ENCODE data around the gene EPB41L4B. TPM values are rescaled to one million over a fixed set of nuclear protein-coding genes. Genes with fewer than 3 reads are reported as not detected.

Gene EPB41L4B
- total RNA-seq, 1 donor from 2014 or later, result 0.88 TPM

- no peak for DNase-seq (ENCODE audit: extremely low read depth, low read depth, low spot score)
These were observed 148.9 kb downstream of the EPB41L4B start for GRCh38 chr9:109171926-109172325.

DNA sequence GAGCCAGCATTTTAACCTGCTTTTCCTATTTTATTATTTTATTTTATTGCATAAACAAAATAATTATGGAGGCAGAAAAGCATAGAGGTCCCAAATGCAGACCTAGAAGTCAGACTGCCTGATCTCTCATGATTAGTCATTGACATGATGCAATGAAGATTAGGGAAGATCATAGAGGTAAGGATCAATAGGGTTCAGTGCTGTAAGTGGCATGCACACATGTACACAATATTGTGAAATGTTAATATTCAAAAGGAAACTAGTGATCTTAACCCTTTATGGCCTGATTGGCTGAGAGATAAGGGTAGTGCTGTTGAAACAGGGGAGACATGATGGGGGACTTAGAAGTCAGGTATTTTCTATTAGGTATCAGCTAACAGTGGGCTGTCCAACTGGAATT, 152.7 kb downstream of the EPB41L4B start:
- no peak for DNase-seq (ENCODE audit: extremely low read depth, low read depth, low spot score)

DNA sequence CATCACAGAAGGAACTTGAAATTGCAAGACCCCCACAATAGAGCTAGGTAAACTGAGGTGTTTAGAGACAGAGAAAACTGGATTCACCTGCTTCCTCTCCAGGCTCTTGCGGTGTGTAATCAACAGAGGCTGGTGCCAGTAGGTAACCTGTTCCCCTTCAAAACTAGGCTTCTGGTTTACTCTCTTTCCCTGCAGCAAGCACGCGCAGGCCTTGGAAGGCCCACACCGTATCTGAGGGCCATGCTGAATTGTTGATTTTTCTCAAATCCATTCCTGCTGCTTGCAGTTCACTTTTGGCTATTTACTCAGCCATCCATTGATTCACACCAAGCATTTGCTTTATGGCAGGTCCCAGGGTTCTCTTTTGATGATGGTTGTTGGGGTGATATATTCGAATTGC, 153.1 kb downstream of the EPB41L4B start:
- DNase-seq (ENCODE audit: extremely low read depth, low read depth, low spot score), result no peak

DNA sequence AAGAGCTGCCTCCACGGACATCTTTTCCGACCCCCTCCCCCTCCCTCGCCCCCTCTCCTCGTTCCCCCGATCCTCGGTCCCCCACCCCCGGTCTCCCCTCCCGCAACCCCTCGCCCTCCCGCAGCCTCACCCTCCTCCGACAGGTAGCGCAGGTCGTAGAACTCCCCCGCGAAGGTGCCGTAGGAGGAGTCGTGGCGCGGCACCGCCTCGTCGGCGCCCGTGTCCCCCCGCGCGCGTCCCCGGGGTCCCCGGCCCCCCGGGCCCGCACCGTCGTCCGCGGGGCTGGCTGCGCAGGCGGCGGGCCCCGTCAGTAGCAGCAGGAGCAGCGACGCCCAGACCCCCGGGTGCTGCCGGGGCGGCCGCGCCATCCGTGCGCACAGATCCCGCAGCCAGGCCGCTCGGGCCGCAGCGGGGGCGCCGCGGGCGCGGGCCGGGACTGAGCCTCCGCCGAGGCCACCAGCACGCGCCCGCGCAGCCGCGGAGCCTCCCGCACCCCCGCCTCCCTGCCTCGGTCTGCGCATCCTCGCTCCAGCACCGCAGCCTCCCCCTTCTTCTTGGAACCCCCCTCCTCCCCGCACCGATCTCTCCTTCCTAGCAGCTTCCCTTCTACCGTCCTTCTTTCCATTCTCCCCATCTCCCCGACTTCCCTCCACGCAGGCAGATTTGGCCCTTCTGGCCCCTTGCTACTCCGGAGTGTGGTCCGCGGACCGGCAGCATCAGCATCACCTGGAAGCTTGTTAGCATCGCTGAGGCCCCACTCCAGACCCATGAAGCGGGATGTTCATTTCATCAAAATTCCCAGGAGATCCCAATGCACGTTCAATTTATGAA, 153.9 kb downstream of the EPB41L4B start, which contains the start of gene FRRS1L:
Gene FRRS1L (minus strand): TSS at position 479 of the 831 bp plus-strand sequence. CDS start 111 bp downstream, at position 368.
- DNase-seq (ENCODE audit: extremely low read depth, low read depth, low spot score), result no peak

DNA sequence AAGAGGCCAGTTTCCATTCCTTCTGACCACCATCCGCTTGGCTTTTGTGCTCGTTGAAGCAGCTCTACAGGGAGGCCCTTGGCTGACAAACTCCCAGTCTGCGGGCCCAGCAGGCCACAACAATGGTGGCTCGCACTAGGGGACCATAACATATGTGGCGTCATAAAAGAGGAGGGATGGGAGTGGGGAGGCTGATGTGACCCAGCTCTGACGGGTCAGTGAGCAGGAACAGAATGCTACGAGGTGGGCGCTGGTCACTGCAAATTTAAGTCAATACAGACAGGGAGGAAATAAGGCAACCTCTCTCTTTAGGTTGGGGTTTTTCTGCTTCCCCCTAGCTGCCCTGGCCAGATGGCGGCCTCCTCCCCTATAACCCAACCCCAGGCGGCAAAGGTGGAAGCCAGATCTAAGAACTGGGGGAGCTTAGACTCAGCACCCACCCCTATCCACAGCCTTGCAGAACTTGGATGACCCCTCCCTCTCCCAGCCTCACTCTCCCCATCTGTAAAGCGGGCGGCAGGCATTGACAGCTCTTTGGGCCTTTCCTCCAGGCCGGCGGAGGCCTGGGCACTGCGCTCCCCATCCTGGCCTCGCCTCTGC, 154.6 kb downstream of the EPB41L4B start:
- DNase-seq (ENCODE audit: extremely low read depth, low read depth, low spot score), result no peak

GRCh38 chr9:109164042-109164441, 156.8 kb downstream of the EPB41L4B start:
- DNase-seq (ENCODE audit: extremely low read depth, low read depth, low spot score), result no peak

GRCh38 chr9:109163194-109163593, 157.7 kb downstream of the EPB41L4B start:
- DNase-seq (ENCODE audit: extremely low read depth, low read depth, low spot score), result no peak

DNA sequence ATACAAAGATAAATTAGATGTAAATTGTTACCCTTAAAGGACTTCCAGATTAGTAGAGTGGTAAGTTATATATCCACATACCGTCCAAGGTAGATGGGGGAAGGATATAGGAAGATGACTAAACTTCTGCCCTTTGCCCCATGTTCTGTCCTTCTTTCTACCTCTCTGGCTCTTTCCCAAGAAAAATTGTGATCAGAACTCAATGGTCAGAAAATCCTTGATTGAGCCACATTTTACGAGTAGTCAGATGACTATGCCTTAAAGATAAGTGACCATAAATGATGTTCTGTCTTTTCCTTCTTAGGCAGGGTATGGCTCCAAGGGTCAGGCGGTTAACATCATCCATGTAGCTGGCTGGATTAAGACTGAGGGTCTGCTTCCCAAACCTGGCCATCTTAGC, 158.2 kb downstream of the EPB41L4B start:
- DNase-seq (ENCODE audit: extremely low read depth, low read depth, low spot score), result no peak

DNA sequence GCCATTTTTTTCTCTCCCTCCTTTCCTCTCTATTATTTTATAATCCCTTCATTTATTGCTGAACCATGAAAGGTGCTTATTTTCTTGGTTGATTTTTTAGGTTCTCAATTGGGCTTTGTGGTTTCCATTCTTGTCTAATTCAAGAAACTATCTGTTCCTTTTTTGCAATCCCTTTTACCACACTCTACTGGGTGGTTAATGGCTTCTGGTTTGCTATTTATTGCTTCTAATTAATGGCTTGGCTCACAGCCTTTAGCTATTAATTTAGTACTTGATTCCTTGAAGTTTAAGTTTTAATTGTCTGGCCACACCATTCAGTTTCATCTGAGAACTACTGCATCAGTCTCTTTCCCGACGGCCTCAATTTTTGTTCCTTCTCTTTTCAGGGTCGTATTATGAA, 159.4 kb downstream of the EPB41L4B start:
- DNase-seq (ENCODE audit: extremely low read depth, low read depth, low spot score), result no peak

- DNase-seq (ENCODE audit: extremely low read depth, low read depth, low spot score), result no peak
These were observed 161.3 kb downstream of the EPB41L4B start for GRCh38 chr9:109159583-109159982.

- no peak for DNase-seq (ENCODE audit: extremely low read depth, low read depth, low spot score)
These were observed 162.2 kb downstream of the EPB41L4B start for GRCh38 chr9:109158651-109159050.

DNA sequence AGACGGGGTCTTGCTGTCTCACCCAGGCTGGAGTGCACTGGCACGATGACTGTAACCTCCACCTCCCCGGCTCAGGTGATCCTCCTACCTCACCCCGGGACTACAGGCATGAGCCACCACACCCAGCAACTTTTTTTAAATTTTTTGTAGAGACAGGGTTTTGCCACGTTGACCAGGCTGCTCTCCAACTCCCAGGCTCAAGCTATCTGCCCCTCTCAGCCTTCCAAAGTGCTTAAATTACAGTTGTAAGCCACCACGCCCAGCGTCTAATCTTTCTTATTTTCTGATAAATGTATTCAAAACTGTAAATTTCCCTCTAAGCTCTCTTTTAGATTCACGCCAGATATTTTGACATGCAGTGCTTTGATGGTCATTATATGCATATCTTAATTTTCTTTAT, 164.2 kb downstream of the EPB41L4B start:
- no peak for DNase-seq (ENCODE audit: extremely low read depth, low read depth, low spot score)

GRCh38 chr9:109150925-109151545, 169.8 kb downstream of the EPB41L4B start:
- DNase-seq (ENCODE audit: extremely low read depth, low read depth, low spot score), result no peak

GRCh38 chr9:109149722-109150121, 171.1 kb downstream of the EPB41L4B start:
- DNase-seq (ENCODE audit: extremely low read depth, low read depth, low spot score), result no peak

GRCh38 chr9:109149089-109149488, 171.8 kb downstream of the EPB41L4B start:
- DNase-seq (ENCODE audit: extremely low read depth, low read depth, low spot score), result no peak

- no peak for DNase-seq (ENCODE audit: extremely low read depth, low read depth, low spot score)
These were observed 175.8 kb downstream of the EPB41L4B start for GRCh38 chr9:109145051-109145450.

DNA sequence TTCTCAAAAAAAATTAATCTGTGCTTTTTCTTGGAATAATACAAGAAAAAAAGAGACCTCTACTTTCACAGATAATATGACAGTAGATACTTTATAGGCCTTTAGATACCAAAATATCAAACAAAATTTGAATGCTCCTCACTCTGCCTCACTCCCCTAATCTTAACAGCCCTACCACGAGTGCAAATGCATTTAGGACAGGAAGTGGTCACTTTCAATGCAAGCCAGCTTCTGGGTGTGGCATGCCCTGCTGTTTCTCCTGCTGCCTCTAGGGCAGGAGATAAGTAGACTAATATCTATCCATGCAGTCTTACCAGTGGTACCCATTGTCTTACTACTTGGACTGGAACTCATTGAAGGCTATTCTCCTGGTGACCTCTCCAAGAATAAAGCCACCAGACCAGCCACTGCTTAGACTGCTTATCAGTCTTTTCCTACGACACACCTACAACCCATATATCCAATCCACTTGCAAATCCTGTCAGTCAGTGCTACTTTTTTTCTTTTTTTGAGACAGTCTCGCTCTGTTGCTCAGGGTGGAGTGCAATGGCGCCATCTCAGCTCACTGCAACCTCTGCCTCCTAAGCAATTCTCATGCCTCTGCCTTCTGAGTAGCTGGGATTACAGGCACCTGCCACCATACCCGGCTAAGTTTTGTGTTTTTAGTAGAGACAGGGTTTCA, 176.8 kb downstream of the EPB41L4B start:
- DNase-seq (ENCODE audit: extremely low read depth, low read depth, low spot score), result no peak

DNA sequence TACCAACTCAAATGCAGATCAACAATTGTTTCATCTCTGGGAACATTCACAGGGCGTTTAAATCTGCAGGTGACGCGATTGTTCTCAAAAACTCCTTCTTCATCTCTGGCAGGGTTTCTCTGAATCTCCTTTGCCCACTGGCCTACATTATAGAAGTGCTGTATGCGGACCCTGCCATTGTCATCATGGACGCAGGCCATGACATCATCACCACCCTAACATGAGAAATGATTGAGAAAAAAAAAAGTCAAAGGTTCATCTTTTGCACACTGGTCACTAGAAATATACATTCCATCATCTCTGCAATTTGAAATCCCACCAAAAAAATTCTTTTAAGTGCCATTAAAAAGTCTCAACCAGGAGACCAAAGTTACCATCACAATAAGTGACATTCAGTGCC, 179.5 kb downstream of the EPB41L4B start:
- DNase-seq (ENCODE audit: extremely low read depth, low read depth, low spot score), result no peak

GRCh38 chr9:109139851-109140250, 181.0 kb downstream of the EPB41L4B start:
- DNase-seq (ENCODE audit: extremely low read depth, low read depth, low spot score), result no peak

DNA sequence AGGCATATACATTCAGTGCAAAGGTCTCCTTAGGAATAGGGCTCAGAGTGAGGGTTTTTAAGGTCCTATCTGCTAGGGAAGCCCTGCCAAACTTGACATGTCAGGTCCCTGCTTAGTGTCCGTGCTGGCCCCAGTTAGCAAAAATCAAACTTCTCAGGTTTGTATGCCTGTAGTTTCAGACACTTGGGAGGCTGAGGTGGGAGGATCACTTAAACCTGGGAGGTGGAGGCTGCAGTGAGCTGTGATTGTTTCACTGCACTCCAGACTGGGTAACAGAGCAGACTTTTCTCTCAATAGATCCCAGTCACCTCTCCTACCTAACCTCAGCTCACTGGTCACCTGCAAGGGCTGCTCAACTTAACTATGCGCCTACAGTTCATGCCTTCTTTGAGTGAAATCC, 182.4 kb downstream of the EPB41L4B start:
- no peak for DNase-seq (ENCODE audit: extremely low read depth, low read depth, low spot score)

DNA sequence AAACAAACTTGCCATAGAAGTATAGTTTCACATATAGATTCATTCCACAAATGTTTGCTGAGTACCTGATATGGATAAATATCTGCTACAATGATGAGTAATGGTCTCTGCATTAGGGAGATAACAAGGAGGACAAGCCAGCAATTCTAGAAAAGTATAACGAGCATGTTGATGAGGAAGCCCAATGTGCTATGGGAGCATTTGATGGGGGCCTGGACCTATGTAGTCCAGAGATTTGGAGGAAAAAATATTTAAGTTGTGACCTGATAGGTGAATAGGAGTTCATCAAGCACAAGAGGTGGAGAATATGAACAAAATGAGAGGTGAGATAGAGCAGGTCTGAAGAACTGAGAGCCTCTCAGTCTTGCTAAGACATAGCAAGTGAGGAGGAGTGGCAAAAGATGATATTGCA, 186.7 kb downstream of the EPB41L4B start:
- no peak for DNase-seq (ENCODE audit: extremely low read depth, low read depth, low spot score)

All from glomerular endothelial cell (primary cell).